Muscle of leg (tissue), 11 donors: ENCODE results near the gene RBMS1. TPM values are rescaled to one million over a fixed set of nuclear protein-coding genes. Genes with fewer than 3 reads are reported as not detected.
A peak's percentile ranks its signal among the peaks of the same experiment; 100 is the strongest.

ENCODE experiments used
- DNase-seq: peaks from one replicate; pipeline ENCODE4 v3.0.0; 2013
- H3K27ac ChIP-seq: one replicate; pipeline ENCODE4 v1.5.1; 2013; ENCODE audit warnings: mild to moderate bottlenecking, low read length, control low read depth
- H3K27me3 ChIP-seq: one replicate; pipeline ENCODE4 v1.6.1; 2013; ENCODE audit warnings: low read length; ENCODE audit not compliant: control insufficient read depth, insufficient read depth
- H3K36me3 ChIP-seq: one replicate; pipeline ENCODE4 v1.6.1; 2013; ENCODE audit warnings: low read length; ENCODE audit not compliant: control insufficient read depth, insufficient read depth
- H3K4me1 ChIP-seq: one replicate; pipeline ENCODE4 v1.6.1; 2013; ENCODE audit warnings: low read length; ENCODE audit not compliant: control insufficient read depth, insufficient read depth
- H3K4me3 ChIP-seq: one replicate; pipeline ENCODE4 v1.5.1; 2013; ENCODE audit warnings: low read length, control low read depth
- H3K9me3 ChIP-seq: replicated peaks from 2 replicates; pipeline ENCODE4 v1.6.1; 2013; ENCODE audit warnings: low read depth, low read length; ENCODE audit not compliant: control insufficient read depth
- WGBS: methylation state at CpG from one replicate; pipeline ENCODE4 v1.1.5; 2013; ENCODE audit warnings: missing lambda C conversion rate; ENCODE audit not compliant: insufficient coverage; 5-methylcytosine and 5-hydroxymethylcytosine counted together
- polyA plus RNA-seq, 8 donors: library from polyadenylated mRNA; unstranded; fragments of 120-200 nt; gene quantifications; one replicate each; pipeline versions ENCODE4 v1.2.1 to v1.2.3, GENCODE V29; 2013; ENCODE audit warnings: inconsistent platforms in 1 of 8, low replicate concordance in 1 of 8; ENCODE audit not compliant: insufficient read length in 8 of 8, insufficient read depth in 1 of 8
- total RNA-seq: library from RNA; stranded (reverse); fragments of 120-200 nt; gene quantifications from one replicate; pipeline ENCODE4 v1.2.4, GENCODE V29; 2013

RBMS1 gene
- total and polyA plus RNA-seq, 9 donors = 41.4 to 71.7 (median 56.6) TPM

GRCh38 chr2:160506371-160507045, 12.9 kb upstream of the RBMS1 start:
- Histone ChIP-seq H3K27me3 (no peaks in the 10 kb centered on the region), H3K27ac (no peak overlapping the region), H3K36me3 (no peaks in the 10 kb centered on the region), H3K9me3 (no peaks in the 10 kb centered on the region), H3K4me1 (no peaks in the 10 kb centered on the region), H3K4me3 (no peak overlapping the region)
- no peak for DNase-seq
- 95% methylated on average over 4 of the region's 9 CpGs for WGBS

DNA sequence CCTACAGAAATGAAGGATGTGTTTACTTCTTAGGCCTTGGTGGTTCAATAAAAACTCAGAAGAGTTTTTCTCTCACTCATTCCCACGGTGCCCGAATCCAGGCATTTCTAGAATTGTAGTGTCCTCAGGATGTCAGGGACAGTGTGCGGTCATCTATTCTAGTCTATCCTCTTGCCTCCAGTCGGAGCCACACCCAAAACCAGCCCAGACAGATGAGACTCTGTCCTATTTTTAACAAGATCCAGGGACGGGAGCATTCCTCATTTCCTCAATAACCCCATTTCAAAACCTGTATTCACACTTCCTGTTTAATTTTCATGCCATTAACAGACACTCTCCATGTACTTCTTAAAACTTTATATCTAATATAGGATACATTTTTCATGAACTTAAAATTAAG, 11.6 kb upstream of the RBMS1 start:
- H3K4me1 ChIP-seq = no peaks in the 10 kb centered on the region
- 87% methylated on average over 4 of the region's 5 CpGs for WGBS
- no peaks in the 10 kb centered on the region for H3K9me3 ChIP-seq
- no peaks in the 10 kb centered on the region for H3K36me3 ChIP-seq
- H3K27ac ChIP-seq = no peak overlapping the region
- DNase-seq = no peak
- H3K27me3 ChIP-seq = no peaks in the 10 kb centered on the region
- H3K4me3 ChIP-seq = no peak overlapping the region

- H3K36me3 ChIP-seq = no peaks in the 10 kb centered on the region
- H3K27me3 ChIP-seq = no peaks in the 10 kb centered on the region
- no peaks in the 10 kb centered on the region for H3K9me3 ChIP-seq
- no peak overlapping the region for H3K4me3 ChIP-seq
- no peaks in the 10 kb centered on the region for H3K4me1 ChIP-seq
- 100% methylated on average over 1 of the region's 5 CpGs for WGBS
- no peak overlapping the region for H3K27ac ChIP-seq
- DNase-seq = no peak
Observed at GRCh38 chr2:160502478-160502877, 8.9 kb upstream of the RBMS1 start.

DNA sequence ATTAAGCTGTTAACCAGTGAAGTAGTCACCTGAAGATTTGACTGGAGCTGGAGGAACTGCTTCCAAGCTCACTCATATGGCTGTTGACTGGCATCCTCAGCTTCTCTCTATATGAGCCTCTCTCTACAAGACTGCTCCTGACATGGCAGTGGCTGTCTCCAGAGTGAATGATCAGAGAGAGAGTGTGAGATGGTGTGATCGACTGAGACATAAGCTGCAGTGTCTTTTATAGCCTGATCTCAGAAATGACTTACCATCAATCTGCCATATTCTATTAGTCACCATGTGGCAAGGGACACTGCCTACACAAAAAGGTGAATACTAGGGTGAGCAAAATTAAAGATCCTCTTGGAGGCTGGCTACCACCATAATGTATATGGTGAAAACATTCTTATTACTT, 7.8 kb upstream of the RBMS1 start:
- H3K9me3 ChIP-seq = no peaks in the 10 kb centered on the region
- no peaks in the 10 kb centered on the region for H3K36me3 ChIP-seq
- no peak for DNase-seq
- H3K4me3 ChIP-seq = no peak overlapping the region
- H3K27me3 ChIP-seq = no peaks in the 10 kb centered on the region
- WGBS = no CpG with 5 or more reads among the region's 1 CpG
- H3K4me1 ChIP-seq = no peaks in the 10 kb centered on the region
- H3K27ac ChIP-seq = no peak overlapping the region

DNA sequence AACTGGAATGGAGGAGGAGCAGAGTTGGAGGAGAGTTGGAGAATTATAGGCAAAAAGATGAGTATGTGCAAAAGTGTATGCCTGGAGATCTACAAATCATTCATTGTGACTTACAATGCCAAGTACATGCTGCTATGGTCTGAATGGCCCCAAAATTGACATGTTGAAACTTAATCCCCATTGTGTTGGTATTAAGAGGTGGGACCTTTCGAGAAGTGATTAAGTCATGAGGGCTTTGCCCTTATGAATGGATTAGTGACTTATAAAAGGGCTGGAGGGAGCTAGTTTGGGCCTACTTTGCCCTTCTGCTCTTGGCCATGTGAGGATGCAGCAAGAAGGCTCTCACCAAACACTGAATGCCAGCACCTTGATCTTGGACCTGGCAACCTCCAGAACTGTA, 6.3 kb upstream of the RBMS1 start:
- H3K4me1 ChIP-seq = no peaks in the 10 kb centered on the region

DNA sequence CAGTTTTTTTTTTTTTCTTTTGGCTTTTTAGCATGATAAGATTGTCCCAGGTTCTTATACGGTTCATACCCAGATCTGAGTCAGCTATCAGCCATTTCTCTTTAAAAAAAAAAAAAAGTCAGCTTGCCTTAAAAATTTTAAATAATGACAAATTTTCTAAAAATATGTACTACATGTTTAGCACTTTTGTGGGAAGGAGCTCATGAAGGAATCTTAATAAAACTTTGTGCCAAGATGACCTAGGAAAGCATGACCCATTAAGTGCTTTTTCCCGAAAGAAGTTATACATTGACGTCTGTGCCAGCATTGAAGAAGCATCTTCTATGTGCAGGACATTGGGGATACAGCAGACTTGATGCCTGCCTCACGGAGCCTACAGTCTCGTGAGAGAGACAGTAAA, 4.5 kb upstream of the RBMS1 start:
- H3K27ac ChIP-seq = no peak overlapping the region
- 96% methylated on average over 4 of the region's 5 CpGs for WGBS
- no peaks in the 10 kb centered on the region for H3K36me3 ChIP-seq
- no peak overlapping the region for H3K4me3 ChIP-seq
- peaks cover 3% of the 10 kb centered on the region for H3K4me1 ChIP-seq
- no peak for DNase-seq
- no peaks in the 10 kb centered on the region for H3K9me3 ChIP-seq
- no peaks in the 10 kb centered on the region for H3K27me3 ChIP-seq

More for the DNA sequence above, 6.3 kb upstream of the RBMS1 start:
- no peak overlapping the region for H3K4me3 ChIP-seq
- H3K27ac ChIP-seq = no peak overlapping the region
- DNase-seq = no peak
- no peaks in the 10 kb centered on the region for H3K27me3 ChIP-seq
- H3K9me3 ChIP-seq = no peaks in the 10 kb centered on the region
- no peaks in the 10 kb centered on the region for H3K36me3 ChIP-seq
- WGBS = 89% methylated on average over 1 of the region's 1 CpG

GRCh38 chr2:160494201-160494644, 616 bp upstream of the RBMS1 start:
- Histone ChIP-seq H3K4me3 (peak overlapping the region; percentile 90), H3K27me3 (no peaks in the 10 kb centered on the region), H3K36me3 (no peaks in the 10 kb centered on the region), H3K27ac (peak overlapping the region; percentile 39), H3K9me3 (no peaks in the 10 kb centered on the region), H3K4me1 (peaks cover 3% of the 10 kb centered on the region)
- WGBS = 10% methylated on average over 2 of the region's 8 CpGs
- DNase-seq = peak; percentile 51

DNA sequence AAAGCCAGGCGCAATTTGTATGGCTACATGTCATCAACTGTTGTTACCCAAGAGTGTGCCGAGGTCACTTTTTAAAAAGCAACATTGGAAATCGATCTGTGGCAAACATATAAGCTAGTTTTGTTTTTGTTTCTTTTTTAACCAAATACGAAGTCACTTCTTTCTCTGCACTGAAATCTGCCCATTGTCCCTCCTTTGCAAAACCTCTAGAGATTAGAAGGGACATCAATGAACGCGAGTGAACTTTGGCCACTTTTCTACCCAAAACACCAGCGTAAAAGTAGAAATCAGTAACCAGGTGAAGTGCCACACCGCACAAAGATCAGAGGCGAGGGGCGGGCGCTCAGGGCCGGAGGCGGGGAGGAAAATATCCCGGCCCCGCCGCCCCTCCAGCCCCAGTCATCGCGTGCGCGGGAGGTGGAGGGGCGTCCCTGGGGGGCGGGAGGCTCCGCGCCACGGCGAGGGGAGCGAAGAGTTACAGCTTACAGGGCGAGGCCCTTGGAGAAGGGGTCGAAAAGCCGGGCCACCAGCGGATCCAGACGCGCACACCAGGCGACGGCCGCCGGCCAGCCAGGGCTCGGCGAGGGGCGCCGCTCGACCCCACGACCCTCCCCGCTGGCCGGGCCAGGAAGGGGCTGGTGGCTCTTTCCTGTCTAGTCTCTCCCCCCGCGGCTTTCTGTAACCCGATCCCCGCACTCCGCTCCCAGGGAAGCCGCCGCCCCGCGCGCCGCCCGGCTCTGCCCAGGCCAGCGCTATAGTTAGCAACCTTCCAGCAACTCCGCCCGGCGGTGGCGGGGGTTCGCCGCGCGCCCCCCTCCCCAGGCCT, 993 bp downstream of the RBMS1 start:
- Histone ChIP-seq H3K4me3 (peak overlapping the region; percentile 90), H3K4me1 (peaks cover 3% of the 10 kb centered on the region), H3K27ac (peak overlapping the region; percentile 95), H3K9me3 (no peaks in the 10 kb centered on the region), H3K36me3 (no peaks in the 10 kb centered on the region), H3K27me3 (no peaks in the 10 kb centered on the region)
- peak; percentile 91 for DNase-seq
- under 1% methylated on average over 59 of the region's 66 CpGs for WGBS

DNA sequence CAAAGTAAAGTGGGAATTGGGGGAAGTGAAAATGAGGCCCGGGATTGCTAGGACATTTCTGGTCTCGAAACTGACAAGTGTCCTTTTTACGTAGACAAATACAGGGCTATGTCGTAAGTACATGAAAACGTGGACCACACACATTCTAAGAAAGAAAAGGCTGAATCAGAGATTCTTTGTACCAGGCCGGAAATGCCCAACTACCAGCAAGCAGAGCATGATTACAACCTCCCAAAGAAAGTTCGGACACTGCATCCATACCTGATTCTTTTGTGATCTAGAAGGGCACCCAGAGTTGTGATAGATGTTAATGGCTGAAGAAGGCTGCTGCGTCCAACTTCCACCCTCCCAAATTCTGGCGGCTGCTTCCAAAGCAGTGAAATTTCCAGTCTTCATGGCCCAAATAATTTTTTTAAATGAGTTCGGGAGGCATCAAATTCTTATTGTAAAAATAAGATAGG, 1.7 kb downstream of the RBMS1 start:
- Histone ChIP-seq H3K27ac (peak overlapping the region; percentile 95), H3K36me3 (no peaks in the 10 kb centered on the region), H3K4me1 (peaks cover 3% of the 10 kb centered on the region), H3K4me3 (peak overlapping the region; percentile 90), H3K9me3 (no peaks in the 10 kb centered on the region), H3K27me3 (no peaks in the 10 kb centered on the region)
- WGBS = no CpG with 5 or more reads among the region's 10 CpGs
- DNase-seq = peak; percentile 67
